Measurements from ENCODE around the gene PCDH1.

PCDH1 gene

DNA sequence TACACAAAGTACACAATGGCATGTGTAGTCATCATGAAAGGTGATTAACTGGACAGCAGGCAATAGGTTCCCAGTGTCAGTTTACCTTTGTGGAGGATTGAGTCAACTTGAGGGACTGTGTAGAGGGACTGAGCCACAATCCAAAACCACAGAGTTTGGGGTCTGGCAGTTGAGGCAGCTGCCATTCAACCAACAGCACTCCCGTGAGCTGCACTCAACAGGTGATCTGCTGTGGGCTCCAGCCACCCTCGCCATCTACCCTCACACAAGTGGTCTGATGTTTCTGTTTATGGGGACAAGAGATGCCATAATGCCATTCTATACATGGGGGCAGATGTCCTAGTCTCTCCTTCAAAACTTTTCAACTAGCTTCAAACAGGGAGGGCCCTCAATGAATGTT lies 42.6 kb upstream of the PCDH1 start:
- TF ChIP-seq ISL1 (CRISPR knock-in tag; IDR thresholded peaks at IDR 0.05) = no peak
- no peak for TF ChIP-seq BACH2 (CRISPR knock-in tag; IDR thresholded peaks at IDR 0.05; ENCODE audit: borderline replicate concordance)
- TF ChIP-seq, protein P1, sequence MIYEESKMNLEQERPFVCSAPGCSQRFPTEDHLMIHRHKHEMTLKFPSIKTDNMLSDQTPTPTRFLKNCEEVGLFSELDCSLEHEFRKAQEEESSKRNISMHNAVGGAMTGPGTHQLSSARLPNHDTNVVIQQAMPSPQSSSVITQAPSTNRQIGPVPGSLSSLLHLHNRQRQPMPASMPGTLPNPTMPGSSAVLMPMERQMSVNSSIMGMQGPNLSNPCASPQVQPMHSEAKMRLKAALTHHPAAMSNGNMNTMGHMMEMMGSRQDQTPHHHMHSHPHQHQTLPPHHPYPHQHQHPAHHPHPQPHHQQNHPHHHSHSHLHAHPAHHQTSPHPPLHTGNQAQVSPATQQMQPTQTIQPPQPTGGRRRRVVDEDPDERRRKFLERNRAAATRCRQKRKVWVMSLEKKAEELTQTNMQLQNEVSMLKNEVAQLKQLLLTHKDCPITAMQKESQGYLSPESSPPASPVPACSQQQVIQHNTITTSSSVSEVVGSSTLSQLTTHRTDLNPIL (CRISPR knock-in tag; IDR thresholded peaks at IDR 0.05; ENCODE audit: low read depth) = no peak
- no peak for TF ChIP-seq TCF4 (CRISPR knock-in tag; IDR thresholded peaks at IDR 0.05; ENCODE audit: borderline replicate concordance)
- no peak for TF ChIP-seq PPARA (CRISPR knock-in tag; IDR thresholded peaks at IDR 0.05; ENCODE audit: borderline replicate concordance)
- TF ChIP-seq ZC3H10 (CRISPR knock-in tag; IDR thresholded peaks at IDR 0.05) = no peak
- no peak for TF ChIP-seq GLIS3 (CRISPR knock-in tag; IDR thresholded peaks at IDR 0.05)
- TF ChIP-seq, protein P2, sequence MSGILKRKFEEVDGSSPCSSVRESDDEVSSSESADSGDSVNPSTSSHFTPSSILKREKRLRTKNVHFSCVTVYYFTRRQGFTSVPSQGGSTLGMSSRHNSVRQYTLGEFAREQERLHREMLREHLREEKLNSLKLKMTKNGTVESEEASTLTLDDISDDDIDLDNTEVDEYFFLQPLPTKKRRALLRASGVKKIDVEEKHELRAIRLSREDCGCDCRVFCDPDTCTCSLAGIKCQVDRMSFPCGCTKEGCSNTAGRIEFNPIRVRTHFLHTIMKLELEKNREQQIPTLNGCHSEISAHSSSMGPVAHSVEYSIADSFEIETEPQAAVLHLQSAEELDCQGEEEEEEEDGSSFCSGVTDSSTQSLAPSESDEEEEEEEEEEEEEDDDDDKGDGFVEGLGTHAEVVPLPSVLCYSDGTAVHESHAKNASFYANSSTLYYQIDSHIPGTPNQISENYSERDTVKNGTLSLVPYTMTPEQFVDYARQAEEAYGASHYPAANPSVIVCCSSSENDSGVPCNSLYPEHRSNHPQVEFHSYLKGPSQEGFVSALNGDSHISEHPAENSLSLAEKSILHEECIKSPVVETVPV (CRISPR knock-in tag; IDR thresholded peaks at IDR 0.05) = no peak
- no peak for TF ChIP-seq ZNF565 (CRISPR knock-in tag; conservative IDR thresholded peaks at IDR 0.05; ENCODE audit: low read depth)
- TF ChIP-seq, protein P3, sequence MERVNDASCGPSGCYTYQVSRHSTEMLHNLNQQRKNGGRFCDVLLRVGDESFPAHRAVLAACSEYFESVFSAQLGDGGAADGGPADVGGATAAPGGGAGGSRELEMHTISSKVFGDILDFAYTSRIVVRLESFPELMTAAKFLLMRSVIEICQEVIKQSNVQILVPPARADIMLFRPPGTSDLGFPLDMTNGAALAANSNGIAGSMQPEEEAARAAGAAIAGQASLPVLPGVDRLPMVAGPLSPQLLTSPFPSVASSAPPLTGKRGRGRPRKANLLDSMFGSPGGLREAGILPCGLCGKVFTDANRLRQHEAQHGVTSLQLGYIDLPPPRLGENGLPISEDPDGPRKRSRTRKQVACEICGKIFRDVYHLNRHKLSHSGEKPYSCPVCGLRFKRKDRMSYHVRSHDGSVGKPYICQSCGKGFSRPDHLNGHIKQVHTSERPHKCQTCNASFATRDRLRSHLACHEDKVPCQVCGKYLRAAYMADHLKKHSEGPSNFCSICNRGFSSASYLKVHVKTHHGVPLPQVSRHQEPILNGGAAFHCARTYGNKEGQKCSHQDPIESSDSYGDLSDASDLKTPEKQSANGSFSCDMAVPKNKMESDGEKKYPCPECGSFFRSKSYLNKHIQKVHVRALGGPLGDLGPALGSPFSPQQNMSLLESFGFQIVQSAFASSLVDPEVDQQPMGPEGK (CRISPR knock-in tag; IDR thresholded peaks at IDR 0.05; ENCODE audit: borderline replicate concordance) = no peak
- TF ChIP-seq RARB (CRISPR knock-in tag; IDR thresholded peaks at IDR 0.05) = no peak
- no peak for TF ChIP-seq ARNTL (CRISPR knock-in tag; IDR thresholded peaks at IDR 0.05; ENCODE audit: borderline replicate concordance, low read depth)
- no peak for TF ChIP-seq CSDC2 (CRISPR knock-in tag; IDR thresholded peaks at IDR 0.05)
- ATAC-seq = no peak

DNA sequence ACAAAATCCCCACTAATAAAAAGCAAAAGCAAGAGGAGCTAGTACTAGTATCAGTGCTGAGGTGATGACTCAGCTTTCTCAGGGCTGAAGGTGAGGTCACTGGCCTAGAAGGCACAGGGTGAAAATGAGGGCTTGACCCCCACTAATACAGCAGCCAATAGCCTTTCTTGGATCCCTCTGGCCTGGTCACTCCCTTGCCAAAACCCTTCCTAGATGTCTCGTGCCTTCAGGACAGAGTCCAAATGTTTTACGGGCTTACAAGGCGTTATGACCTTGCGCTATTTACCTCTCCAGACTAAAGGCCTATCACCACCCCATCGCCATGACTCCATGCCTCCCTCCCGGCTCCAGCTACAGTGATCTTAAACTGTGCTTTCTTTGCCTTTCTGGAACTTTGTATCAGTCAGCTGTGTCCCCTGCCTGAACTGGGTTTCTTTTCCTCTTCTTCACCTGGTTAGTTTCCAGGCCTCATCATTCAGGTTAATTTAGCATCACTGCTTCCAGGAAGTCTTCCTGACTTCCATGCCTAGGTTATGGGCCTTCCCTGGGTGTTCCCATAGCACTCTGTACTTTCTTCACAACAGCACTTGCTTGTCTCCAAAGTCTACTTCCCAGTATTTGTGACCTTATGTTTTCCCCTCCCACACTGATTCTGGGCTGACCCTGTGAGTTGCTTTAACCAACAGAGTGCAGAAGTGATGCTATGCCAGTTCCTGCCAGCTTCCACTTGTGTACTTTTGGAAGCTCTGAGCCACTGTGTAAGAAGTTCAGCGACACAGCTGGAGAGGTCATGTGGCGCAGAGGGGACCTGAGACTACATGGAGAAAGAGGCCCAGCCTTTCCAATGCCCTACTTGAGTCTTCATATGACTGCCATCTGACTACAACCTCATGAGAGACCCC lies 41.3 kb upstream of the PCDH1 start:
- ATAC-seq = no peak
- TF ChIP-seq TCF4 (CRISPR knock-in tag; IDR thresholded peaks at IDR 0.05; ENCODE audit: borderline replicate concordance) = no peak
- TF ChIP-seq CSDC2 (CRISPR knock-in tag; IDR thresholded peaks at IDR 0.05) = no peak
- no peak for TF ChIP-seq ZC3H10 (CRISPR knock-in tag; IDR thresholded peaks at IDR 0.05)
- TF ChIP-seq PPARA (CRISPR knock-in tag; IDR thresholded peaks at IDR 0.05; ENCODE audit: borderline replicate concordance) = no peak
- TF ChIP-seq OSR1 (CRISPR knock-in tag; IDR thresholded peaks at IDR 0.05) = no peak
- TF ChIP-seq TOX (CRISPR knock-in tag; IDR thresholded peaks at IDR 0.05; ENCODE audit: borderline replicate concordance) = no peak
- TF ChIP-seq ZNF8 (CRISPR knock-in tag; IDR thresholded peaks at IDR 0.05) = no peak
- TF ChIP-seq ISL1 (CRISPR knock-in tag; IDR thresholded peaks at IDR 0.05) = no peak
- no peak for TF ChIP-seq RARB (CRISPR knock-in tag; IDR thresholded peaks at IDR 0.05)

DNA sequence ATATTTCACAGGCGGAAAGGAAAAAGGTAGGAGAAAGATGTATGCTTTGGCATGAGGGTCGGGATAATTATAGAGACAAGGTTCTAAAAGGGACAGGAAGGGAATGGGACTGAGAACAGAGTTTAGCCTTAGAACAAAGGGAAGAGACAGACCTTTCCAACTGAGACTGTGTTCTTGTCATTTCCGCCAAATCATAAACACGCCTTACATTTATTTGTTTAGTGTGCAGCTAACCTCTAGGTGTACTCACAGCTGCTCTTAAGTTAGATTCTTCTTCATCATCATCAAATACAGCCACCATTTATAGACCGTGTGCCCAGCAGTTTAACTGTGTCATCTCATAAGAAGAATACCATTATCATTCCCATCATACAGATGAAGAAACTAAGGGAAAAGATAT lies 39.5 kb upstream of the PCDH1 start:
- TF ChIP-seq ZNF565 (CRISPR knock-in tag; conservative IDR thresholded peaks at IDR 0.05; ENCODE audit: low read depth) = no peak
- TF ChIP-seq, protein P4, sequence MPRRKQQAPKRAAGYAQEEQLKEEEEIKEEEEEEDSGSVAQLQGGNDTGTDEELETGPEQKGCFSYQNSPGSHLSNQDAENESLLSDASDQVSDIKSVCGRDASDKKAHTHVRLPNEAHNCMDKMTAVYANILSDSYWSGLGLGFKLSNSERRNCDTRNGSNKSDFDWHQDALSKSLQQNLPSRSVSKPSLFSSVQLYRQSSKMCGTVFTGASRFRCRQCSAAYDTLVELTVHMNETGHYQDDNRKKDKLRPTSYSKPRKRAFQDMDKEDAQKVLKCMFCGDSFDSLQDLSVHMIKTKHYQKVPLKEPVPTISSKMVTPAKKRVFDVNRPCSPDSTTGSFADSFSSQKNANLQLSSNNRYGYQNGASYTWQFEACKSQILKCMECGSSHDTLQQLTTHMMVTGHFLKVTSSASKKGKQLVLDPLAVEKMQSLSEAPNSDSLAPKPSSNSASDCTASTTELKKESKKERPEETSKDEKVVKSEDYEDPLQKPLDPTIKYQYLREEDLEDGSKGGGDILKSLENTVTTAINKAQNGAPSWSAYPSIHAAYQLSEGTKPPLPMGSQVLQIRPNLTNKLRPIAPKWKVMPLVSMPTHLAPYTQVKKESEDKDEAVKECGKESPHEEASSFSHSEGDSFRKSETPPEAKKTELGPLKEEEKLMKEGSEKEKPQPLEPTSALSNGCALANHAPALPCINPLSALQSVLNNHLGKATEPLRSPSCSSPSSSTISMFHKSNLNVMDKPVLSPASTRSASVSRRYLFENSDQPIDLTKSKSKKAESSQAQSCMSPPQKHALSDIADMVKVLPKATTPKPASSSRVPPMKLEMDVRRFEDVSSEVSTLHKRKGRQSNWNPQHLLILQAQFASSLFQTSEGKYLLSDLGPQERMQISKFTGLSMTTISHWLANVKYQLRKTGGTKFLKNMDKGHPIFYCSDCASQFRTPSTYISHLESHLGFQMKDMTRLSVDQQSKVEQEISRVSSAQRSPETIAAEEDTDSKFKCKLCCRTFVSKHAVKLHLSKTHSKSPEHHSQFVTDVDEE (CRISPR knock-in tag; IDR thresholded peaks at IDR 0.05) = no peak
- TF ChIP-seq ISL1 (CRISPR knock-in tag; IDR thresholded peaks at IDR 0.05) = no peak

DNA sequence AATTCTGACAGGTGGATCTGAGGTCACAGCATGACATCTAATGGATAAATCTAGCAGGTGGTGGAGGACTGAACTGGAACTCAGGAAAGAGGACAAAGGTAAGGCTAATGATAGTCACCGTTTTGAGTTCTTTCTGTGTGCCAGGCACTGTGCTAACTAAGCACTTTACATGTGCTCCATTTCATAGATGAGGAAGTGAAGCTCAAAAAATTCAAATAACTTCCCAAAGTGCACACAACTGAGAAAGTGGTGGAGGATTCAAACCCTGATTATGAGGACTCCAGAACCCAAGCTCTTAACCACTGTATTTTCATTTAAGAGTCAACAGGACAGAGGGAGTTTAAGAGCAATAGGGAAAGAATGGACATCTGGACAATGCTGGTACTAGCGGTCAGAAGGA lies 38.3 kb upstream of the PCDH1 start:
- no peak for ATAC-seq
- TF ChIP-seq GLIS3 (CRISPR knock-in tag; IDR thresholded peaks at IDR 0.05) (no peak), ESRRG (CRISPR knock-in tag; IDR thresholded peaks at IDR 0.05) (no peak), ZNF8 (CRISPR knock-in tag; IDR thresholded peaks at IDR 0.05) (no peak), CSDC2 (CRISPR knock-in tag; IDR thresholded peaks at IDR 0.05) (no peak), RARB (CRISPR knock-in tag; IDR thresholded peaks at IDR 0.05) (no peak), ARNTL (CRISPR knock-in tag; IDR thresholded peaks at IDR 0.05; ENCODE audit: borderline replicate concordance, low read depth) (no peak), ZFP30 (CRISPR knock-in tag; IDR thresholded peaks at IDR 0.05) (no peak)
- TF ChIP-seq, protein P3 (CRISPR knock-in tag; IDR thresholded peaks at IDR 0.05; ENCODE audit: borderline replicate concordance) = no peak
- TF ChIP-seq, protein P1 (CRISPR knock-in tag; IDR thresholded peaks at IDR 0.05; ENCODE audit: low read depth) = no peak
- TF ChIP-seq, protein P5, sequence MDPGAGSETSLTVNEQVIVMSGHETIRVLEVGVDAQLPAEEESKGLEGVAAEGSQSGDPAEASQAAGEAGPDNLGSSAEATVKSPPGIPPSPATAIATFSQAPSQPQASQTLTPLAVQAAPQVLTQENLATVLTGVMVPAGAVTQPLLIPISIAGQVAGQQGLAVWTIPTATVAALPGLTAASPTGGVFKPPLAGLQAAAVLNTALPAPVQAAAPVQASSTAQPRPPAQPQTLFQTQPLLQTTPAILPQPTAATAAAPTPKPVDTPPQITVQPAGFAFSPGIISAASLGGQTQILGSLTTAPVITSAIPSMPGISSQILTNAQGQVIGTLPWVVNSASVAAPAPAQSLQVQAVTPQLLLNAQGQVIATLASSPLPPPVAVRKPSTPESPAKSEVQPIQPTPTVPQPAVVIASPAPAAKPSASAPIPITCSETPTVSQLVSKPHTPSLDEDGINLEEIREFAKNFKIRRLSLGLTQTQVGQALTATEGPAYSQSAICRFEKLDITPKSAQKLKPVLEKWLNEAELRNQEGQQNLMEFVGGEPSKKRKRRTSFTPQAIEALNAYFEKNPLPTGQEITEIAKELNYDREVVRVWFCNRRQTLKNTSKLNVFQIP (CRISPR knock-in tag; IDR thresholded peaks at IDR 0.05; ENCODE audit: borderline replicate concordance, low read depth) = no peak

More for the DNA sequence above, 39.5 kb upstream of the PCDH1 start:
- ATAC-seq = no peak

All from SK-N-SH treated with all-trans-retinoic acid at 6 μM for 48 hours (cell line).